Stimulated activated CD4-positive, alpha-beta T cell treated with anti-CD3 and anti-CD28 coated beads, Interleukin-1b, Interleukin-23, amount 100 ng/mL, for 1 hour (primary cell): Measurements from ENCODE around the gene TTC7B.

ENCODE experiments used
- DNase-seq, 2 donors: peaks; one replicate each; pipeline ENCODE4 v3.0.0-alpha.2; 2020; ENCODE audit warnings: low read depth in 2 of 2

TTC7B gene

DNA sequence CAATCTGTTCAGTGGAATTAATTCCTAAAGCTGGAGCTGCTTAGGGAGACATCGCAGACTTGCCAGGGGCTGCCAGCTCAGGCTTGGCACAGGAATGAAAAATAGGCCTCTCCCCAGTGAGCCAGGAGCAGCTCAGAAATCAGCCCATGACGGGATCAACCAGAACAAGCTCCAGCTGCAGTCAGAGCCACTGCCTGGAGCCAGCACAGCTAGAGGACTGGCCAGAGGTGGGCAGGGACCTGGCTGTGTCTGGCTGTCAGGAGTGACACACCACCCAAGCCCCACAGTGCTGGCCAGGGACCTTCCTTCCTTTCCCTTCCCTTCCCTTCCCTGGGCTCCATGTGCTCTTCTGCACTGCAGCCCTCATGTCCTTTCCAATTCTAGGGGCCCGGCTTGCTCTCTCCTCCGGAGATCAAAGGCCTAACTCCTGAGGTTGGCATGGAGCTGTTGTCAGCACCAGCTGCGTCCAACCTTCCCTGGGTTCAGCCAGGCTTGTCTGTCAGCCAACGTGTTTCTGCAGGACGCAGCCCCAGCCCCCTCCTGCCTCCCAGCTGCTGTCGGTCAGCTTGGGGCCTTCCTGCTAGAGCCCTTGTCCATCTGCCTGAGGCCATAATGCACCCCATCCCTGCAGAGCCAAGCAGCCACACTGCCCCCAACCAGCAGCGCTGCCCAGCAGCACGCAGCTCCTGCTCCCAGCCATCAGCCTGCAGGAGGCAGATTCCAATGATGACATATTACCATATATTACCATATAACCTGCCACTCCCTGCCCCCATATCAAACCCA lies 270.1 kb downstream of the TTC7B start:
- DNase-seq: no peak

DNA sequence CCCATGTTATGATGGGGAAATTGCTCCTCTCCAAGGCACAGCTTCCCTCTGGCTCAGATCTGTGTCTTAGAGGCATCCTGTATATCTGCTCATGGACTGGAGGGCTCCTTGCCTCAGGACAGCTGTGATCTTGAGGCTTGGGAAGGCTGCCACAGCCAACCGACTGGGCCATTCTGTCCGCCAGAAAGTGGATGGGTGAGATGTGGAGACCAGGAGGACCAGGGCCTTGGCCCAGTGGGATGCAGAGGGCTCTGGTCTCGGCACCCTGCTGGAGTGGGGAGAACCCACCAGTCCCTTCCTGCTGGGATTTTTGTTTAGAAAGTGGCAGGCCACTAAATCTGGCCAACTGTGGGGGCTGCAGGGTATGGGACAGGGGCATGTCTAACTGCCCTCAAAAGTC lies 270.8 kb downstream of the TTC7B start:
- DNase-seq: no peak

DNA sequence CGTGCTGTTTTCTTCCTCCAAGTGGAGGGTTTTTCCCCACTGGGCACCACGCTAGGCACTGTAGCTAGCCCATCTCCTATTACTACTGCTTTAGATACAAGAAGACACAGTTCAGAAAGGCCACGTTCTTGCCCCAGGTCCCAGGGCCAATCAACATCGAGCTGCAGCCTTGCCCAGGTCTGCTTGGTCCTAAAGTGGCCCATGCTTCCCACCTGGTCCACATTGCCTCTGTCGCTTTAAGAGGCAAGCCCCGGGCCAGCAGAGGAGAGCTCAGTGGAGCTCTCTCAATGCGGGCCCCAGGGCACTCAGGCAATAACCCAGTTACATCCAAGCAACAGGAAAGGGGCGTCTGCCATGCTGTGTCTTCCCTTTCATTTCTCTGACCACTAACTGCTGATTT lies 271.3 kb downstream of the TTC7B start:
- no peak for DNase-seq

DNA sequence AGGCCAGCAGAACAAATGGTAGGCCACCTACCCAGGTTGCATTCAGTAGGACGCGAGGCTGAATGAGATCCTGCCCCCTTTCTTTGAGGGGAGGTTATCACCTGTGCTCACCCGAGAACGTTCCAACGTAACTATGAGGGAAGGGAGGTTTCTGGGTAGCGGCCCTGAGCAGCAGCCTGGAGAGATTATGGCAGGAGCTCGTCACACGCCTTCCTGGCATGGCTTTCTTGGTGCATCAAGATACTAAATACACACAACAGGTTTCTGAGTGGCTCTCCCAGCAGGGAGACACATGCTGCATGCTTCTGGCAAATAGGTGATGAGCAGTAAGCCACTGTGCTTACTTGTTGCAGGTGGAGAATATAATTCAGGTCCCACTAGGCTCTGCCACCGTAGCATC lies 271.7 kb downstream of the TTC7B start:
- no peak for DNase-seq

DNA sequence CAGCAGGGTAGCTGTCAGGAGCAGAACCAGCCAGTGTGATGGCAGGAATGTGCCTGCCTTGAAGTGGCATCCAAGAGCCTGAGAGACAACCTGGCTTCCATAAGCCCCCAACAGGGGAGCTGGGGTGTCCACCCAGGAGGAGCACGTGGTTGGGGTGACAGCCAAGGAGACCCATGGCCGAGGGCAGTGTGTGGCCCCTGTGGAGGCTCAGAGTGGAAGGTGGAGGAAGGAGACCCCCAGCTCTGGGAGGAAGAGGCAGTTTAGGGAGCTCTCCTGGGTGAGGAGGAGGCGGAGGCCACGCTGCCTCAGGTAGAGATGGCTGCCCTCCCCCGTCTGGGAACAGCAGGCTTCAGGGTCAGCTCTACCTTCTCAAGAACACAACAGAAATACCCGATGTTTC lies 272.4 kb downstream of the TTC7B start:
- no peak for DNase-seq

DNA sequence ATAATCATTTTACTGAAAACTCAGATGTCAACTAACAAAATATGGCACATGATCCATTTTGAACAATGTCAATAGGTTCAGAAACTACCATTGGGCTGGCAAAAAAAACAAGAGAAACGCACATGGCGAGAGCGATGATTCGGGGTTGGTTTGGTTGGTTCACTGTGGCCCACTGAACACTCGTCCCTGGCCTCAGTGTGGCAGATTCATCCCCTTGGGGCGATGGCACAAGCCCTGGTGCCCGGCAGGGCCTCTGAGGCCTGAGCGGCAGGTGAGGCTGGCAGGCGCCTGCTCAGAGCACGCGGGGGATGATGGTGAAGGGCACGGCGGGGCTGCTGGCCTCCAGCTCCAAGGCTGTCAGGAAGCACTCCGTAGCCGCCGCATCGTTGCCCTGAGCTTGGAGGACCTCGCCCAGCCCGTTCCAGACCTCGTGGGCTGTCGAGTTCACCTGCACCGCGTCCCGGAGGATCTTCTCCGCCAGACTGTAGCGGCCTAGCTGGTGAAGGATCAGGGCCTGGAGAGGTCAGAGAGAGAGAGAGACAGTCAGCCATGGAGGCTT lies 275.1 kb downstream of the TTC7B start:
- no peak for DNase-seq

DNA sequence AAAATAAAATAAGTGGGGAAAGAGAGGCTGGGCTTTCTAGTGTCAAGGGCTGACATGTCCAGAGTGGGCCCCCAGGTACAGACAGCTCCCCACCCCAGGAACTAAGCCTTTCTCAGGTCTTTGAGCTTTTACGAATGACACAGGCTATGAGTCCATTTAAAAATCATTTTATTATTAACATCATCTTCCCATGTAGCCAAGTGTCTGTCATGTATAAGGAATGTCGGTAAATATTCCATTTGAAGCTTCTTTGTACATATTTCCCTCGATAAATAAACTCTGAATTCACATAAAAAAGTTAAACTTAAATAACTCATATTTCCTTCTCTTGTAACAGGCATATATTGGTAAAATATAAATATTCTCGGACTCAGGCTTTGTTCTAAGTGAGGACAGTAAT lies 275.8 kb downstream of the TTC7B start:
- no peak for DNase-seq

DNA sequence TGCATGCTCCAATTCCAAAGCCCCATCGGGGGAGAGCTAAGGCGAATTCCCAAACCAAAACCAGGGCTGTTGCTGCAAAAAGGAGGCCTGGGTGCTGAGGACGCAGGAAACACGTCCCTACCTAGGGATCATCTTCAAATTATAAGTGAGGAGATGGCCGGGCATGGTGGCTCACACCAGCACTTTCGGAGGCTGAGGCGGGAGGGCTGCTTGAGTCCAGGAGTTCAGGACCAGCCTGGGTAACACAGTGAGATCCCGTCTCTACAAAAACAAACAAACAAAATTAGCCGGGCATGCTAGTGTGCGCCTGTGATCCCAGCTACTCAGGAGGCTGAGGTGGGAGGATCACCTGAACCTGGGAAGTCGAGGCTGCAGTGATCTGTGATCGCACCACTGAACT lies 276.2 kb downstream of the TTC7B start:
- no peak for DNase-seq

DNA sequence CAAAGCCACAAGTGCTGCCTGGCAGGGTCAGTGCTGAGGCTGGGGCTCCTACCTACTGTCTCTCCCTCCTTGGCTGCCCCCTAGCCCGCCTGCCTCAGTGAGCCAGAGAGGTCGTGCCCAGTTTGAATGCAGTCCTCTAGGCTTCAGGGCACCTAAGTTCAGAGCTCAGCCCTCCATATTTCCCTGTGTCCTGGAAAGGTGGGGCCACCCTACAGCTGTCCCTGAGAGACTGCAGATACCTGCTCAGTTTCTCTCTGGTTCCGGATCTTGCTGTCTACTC lies 276.8 kb downstream of the TTC7B start:
- DNase-seq: no peak

DNA sequence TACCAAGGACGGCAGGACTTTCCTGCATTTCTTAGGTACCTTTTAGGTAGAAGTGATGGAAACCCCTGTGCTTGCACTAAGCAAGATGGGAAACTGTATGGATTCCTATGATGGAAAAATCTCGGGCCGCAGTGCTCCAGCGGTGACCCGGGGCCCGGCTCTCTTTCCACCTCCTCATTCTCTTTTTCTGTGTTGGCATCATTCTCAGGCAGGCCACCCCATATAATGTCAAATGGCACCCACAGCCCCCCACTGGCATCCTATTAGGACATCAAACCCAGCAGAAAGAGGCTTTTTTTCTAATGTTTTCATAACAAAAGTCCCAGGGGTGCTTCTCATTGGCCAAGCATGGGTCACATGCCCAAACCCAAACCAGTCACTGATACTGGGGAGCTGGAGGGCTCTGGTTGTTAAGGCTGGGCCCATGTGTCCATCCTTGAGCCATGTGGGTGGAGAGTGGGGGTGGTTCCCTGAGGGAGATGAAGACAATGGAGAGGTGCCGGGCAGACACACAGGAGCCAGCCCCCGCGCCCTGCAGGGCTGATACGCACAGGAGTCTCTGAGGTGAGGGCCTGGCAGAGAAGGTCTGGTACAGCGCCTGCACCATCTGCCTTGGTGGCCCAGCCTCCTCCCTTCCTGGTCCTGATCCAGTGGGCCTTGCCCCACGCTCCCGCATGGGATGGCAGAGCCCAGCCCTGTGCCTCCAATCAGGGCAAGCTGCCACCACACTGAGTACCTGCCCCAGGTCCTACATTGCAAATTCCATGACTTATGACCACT lies 277.3 kb downstream of the TTC7B start:
- no peak for DNase-seq

DNA sequence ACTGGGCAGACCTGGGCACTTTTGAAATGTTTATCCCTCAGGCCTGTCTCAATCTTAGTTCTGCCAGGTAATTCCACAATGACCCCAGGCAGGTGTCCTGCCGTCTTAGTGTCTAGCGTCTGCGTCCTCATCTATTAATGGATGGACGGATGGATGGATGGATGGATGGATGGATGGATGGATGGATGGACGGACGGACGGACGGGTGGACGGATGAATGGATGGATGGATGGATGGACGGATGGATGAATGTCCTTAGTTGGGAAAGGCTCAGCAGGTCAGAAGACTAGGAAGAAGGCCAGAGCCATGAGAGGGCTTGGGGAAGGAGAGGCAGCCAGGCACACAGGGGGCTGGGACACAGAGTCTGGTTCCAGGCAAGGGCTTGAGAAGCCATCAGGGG lies 278.1 kb downstream of the TTC7B start:
- no peak for DNase-seq

DNA sequence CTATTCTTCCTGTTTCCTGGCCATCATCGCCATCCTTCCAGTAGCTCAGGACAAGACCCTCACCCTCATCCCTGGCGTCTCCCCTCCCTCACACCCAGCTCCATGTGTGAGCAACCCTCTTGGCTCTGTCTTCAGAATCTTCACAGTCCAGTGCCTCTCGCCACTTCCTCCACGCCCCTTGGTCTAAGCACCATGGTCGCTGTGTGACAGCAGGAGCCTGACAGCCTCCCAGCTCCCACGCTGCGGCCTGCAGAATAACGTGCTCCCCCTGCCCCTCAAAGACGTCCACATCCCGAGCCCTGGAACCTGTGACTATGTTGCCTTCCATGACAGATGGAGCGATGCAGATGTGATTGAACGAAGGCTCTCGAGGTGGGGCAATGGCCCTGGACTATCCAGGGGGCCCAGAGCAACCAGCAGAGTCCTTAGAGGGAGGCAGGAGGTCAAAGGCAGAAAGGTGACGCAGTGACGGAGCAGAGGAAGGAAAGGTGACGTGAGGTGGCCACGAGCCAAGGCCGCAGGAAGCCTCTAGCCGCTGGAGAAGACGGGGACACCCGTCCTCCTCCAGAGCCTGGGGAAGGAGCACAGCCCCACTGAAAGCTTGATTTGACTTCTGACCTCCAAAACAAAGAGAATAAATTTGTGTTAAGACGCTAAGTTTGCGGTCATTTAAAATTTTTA lies 279.6 kb downstream of the TTC7B start:
- no peak for DNase-seq

DNA sequence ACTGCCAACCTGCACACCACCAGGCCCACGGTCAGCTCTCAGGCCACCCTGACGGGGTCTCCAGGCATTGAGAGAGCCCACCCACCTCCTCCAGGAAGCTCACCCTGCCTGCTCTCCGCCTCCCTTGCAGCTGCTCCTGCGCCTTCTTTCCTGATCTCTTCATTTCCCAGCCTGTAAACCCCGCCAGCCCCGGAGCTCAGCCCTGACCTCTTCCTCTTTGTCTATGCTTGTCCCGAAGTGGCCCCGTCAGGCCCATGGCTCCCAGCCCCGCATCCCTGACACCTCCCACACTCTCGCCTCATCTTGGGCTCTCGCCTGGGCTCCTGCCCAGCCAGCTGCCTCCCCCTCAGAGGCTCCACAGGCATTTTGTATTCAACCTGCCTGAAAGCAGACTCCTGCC lies 280.1 kb downstream of the TTC7B start:
- no peak for DNase-seq

DNA sequence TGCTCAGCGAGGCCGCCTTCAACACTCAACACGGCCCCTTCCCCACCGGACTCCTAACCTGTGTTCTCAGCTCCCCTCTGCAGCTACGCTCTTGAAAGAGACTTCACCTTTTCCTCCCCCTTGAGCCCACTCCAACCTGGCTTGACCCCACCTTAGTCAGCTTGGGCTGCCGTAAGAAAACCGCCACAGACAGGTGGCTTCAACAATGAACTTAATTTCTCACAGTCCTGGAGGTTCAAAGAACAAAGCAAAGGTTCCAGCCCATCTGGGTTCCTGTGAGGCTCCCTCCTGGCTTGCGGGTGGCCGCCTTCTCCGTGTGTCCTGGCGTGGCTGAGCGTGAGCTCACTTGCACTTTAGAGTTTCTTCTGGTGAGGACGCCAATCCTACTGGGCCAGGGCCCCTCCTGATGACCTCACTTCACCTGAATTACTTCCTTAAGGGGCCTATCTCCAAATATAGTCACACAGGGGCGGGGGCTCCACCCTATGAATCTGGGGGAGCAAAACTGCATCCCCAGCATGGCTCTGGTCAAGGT lies 280.6 kb downstream of the TTC7B start:
- no peak for DNase-seq

DNA sequence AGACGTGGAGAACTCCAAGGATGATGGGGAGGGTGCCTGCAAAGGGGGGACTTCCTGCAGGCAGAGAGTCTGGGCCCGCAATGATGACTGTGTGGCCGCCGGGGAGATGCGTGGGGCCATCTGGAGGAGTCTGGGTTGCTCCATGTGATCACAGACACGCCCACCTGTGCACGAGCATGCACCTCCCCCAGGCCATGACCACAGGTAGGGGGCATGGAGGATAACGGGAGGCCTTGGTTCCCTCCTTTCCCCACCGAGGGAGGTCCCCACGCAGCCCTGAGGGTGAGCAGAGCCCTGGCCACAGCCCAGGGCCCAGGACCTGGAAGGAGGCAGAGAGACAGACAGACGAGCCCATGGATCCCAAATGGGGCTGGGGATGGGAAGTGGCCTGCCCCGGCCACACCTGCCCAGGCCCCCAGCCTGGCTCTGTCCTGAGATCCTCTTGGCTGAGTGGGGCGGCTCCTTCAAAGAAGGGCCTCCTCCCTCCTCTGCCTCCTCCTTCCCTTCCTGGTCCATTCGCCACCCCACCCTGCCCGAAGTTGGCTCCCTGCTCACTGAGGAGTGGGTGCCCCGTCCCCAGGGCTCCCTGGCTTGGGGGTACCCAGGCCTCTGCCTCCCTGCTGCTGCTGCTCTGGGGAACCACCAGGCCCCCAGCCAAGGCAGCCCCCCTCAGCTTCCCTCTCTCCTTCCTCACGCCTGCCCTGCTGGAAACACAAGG lies 281.2 kb downstream of the TTC7B start:
- DNase-seq: no peak

DNA sequence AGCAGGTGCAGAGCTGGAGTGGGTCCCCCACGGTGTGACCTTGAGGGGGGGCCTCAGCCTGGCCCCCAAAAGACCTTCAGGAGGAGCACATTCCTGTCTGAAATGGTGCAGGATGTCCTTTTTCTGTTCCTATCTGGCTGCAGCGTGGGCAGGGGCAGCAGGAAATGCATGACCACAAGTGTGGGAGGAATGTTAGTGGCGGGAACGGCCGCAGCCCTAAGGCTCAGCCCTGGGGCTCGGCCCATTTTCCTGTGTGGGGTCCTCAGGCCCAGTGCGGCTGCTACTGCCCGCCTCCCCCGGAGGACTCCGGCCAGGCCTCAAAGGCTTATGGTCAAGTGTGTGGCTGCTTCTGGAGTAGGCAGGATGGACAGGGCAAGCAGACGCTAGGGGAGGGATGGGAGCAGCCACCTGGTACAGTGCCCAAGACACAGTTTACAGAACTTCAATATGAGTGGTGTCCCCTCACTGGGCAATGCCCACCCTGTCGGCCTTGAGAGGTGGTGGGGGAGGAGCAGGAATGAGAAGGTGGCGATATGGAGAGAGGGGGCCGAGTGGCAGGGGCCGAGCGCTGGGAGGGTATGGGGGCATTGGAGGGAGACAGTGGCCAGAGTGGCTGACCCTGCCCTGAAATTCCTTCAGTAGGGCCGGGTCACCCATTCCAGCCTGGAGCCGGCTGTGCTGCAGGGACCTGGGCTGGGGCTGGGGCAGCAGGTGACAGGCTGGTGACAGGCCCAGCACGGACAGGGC lies 282.0 kb downstream of the TTC7B start:
- no peak for DNase-seq

DNA sequence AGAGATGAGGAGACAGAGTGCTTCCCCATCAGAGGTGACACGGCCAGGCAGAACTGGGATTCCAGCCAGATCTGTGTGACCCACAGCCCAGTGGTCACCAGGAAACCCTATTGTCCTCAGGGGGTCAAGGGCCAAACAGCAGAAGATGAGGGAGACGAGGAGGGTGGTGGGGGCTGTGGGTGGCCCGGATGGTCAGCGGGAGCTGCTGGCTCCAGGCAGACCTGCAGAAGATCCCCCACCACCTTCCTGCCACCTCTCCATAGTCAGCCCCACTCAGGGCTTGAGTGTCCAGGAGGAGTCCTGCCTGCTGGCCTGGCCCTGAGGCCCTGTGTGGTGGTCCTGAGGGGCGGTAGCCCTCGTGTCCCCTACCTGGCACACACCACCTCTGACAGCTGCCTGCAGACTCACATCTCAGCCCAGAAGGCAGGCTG lies 282.6 kb downstream of the TTC7B start:
- no peak for DNase-seq

DNA sequence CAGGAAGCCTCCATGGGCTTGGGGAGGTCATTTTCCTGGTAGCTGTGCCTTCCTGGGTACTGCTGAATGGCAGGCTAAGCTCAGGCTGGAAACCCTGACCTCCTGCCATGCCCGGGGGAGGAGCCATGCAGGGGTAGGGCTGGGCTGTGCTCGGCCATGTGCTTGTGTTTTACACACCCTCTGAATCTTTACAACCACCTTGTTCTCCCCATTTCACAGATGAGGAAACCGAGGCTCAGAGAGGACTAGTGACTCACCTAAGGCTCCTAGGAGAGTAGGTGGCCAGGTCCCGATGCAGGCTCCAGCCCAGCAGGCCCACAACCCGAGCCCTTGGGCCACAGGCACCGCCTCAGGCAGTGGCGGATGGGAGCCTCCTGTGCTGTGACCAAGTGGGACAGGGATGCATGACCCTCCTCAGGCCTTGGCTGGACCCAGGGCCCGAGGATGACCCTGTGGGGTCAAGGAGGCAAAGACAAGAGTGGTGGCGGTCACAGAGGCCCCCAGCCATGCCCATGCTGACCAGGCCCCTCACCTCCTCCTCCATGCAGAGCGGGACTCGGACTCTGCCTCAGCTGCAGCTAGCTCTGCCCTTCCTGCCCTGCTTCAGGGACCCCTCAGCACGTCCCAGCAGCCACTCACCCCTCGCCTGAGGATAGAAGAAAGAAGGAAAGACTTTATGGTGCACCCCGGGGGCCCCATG lies 283.3 kb downstream of the TTC7B start:
- no peak for DNase-seq

DNA sequence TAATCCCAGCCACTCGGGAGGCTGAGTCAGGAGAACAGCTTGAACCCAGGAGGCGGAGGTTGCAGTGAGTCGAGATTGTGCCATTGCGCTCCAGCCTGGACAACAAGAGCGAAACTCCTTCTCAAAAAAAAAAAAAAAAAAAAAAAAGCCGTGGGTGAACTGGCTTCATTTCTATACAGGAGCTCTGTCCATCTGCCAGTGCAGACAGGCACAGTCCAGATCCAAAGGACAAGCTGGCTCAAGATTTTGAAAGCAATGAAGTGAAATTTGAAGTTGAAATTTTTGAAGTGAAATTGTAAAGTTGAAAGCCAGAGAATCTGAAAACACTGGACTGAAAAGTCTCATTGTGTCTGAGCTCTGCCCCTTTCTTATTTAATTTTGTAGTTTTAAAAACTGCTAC lies 284.7 kb downstream of the TTC7B start:
- no peak for DNase-seq

DNA sequence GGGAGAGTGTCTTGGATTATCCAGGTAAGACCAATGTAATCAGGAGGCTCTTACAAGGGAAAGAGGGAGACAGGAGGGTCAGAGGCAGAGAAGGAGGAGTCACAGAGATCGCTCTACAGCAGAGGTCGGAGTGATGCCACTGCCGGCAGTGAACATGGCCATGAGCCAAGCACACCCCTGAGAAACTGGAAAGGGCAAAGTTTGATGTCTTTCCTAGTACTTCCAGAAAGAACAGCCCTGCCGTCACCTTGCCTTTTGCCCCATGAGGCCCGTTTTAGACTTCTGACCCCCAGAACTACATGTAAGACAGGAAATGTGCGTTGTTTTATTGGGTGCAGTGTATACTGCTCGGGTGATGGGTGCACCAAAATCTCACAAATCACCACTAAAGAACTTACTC lies 285.7 kb downstream of the TTC7B start:
- DNase-seq: no peak
